ENCODE measurements around the gene C10orf143.

Gene C10orf143

DNA sequence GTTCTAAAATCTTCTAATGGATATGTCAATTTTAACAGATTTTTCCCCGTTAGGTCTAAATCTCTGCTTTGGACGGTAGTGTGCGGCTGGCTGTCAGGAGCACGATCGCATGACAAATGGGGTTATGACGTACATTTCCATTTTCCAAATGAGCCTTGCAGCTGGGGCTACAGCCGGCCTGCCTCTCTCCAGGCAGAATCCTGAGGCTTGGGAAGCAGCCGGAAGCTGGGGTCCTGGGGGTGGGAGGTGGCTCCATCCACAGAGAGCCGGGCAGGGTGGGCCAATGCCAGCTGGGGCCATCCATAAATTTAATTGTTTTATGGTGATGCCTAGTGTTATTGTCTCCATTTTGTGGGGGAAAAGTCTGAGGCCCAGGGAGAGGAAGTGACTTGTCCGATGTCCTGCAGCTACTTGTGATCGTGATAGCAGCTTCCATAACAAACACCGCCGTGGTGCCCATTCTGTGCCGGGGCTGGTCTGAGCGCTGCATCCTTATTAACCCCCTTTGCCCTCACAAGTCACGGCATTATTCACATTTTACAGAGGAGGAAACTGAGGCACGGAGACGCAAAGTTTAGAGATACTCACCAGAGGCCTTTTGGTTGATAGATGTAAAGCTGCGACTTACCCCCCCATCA, 93.5 kb downstream of the C10orf143 start:
- TF ChIP-seq, protein P1, sequence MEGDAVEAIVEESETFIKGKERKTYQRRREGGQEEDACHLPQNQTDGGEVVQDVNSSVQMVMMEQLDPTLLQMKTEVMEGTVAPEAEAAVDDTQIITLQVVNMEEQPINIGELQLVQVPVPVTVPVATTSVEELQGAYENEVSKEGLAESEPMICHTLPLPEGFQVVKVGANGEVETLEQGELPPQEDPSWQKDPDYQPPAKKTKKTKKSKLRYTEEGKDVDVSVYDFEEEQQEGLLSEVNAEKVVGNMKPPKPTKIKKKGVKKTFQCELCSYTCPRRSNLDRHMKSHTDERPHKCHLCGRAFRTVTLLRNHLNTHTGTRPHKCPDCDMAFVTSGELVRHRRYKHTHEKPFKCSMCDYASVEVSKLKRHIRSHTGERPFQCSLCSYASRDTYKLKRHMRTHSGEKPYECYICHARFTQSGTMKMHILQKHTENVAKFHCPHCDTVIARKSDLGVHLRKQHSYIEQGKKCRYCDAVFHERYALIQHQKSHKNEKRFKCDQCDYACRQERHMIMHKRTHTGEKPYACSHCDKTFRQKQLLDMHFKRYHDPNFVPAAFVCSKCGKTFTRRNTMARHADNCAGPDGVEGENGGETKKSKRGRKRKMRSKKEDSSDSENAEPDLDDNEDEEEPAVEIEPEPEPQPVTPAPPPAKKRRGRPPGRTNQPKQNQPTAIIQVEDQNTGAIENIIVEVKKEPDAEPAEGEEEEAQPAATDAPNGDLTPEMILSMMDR (conservative IDR thresholded peaks at IDR 0.05; ENCODE audit: low read depth, low read length): no peak
- Histone ChIP-seq H3K79me2 (ENCODE audit: insufficient read depth, low read depth) (no peaks in the 10 kb centered on the region), H3K4me3 (IDR thresholded peaks at IDR 0.05; ENCODE audit: insufficient read depth, low read depth, low read length) (no peak overlapping the region), H3K9ac (no peak overlapping the region), H3K4me1 (ENCODE audit: low read depth, poor library complexity, severe bottlenecking) (no peaks in the 10 kb centered on the region), H3K27ac (no peak overlapping the region), H3K4me2 (no peak overlapping the region), H3K36me3 (ENCODE audit: insufficient read depth) (no peaks in the 10 kb centered on the region), H4K20me1 (ENCODE audit: insufficient read depth) (no peaks in the 10 kb centered on the region), H3K27me3 (ENCODE audit: insufficient read depth, low read depth) (no peaks in the 10 kb centered on the region), H2AFZ (ENCODE audit: low read depth) (no peak overlapping the region)

DNA sequence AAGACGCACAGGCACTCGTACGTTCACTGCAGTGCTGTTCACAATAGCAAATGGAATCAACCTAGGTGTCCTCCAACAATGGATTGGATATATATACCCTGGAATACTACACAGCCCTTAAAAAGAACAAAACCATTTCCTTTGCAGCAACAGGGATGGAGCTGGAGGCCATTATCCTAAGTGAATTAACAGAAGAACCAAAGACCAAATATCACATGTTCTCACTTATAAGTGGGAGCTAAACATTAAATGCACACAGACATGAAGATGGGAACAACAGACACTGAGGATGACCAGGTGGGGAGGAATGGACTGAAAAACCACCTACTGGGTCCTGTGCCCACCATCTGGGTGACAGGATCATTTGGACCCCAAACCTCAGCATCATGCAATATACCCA, 94.5 kb downstream of the C10orf143 start:
- Histone ChIP-seq H4K20me1 (ENCODE audit: insufficient read depth) (no peaks in the 10 kb centered on the region), H3K79me2 (ENCODE audit: insufficient read depth, low read depth) (no peaks in the 10 kb centered on the region), H3K4me3 (IDR thresholded peaks at IDR 0.05; ENCODE audit: insufficient read depth, low read depth, low read length) (no peak overlapping the region), H3K4me2 (no peak overlapping the region), H3K27ac (no peak overlapping the region), H3K9ac (no peak overlapping the region), H3K4me1 (ENCODE audit: low read depth, poor library complexity, severe bottlenecking) (no peaks in the 10 kb centered on the region), H3K27me3 (ENCODE audit: insufficient read depth, low read depth) (no peaks in the 10 kb centered on the region), H3K36me3 (ENCODE audit: insufficient read depth) (no peaks in the 10 kb centered on the region), H2AFZ (ENCODE audit: low read depth) (no peak overlapping the region)
- TF ChIP-seq, protein P1 (conservative IDR thresholded peaks at IDR 0.05; ENCODE audit: low read depth, low read length): no peak

DNA sequence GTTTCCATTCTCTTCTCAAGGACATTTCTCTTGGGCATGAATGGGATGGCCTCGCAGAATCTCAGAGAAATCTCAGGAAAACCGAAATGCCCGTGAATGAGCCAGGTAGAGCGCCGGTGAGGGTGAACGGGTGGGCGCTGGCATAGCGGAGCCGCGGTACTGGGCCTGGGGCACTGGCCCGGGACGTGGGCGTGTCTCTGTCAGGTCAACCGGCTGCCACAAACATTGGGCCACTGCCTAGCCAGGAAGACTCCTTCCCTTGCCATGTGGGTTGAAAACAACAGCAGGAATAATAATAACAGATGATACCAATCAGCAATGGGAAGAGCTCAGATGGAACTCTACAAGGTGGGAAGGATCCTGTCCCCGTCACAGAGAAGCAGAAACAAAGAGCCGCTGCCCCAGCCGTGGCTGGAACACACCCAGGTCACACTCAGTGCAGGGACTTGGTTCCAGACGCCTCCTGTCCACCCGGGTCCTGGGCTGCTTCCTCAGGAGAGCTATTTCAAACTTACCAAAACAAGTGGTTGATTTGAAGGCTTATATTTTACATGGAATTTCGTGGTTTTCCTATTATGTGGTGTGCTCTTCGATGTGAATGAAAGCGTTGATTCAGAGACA, 95.4 kb downstream of the C10orf143 start:
- TF ChIP-seq, protein P1 (conservative IDR thresholded peaks at IDR 0.05; ENCODE audit: low read depth, low read length): no peak
- Histone ChIP-seq H3K27me3 (ENCODE audit: insufficient read depth, low read depth) (no peaks in the 10 kb centered on the region), H3K79me2 (ENCODE audit: insufficient read depth, low read depth) (no peaks in the 10 kb centered on the region), H3K4me1 (ENCODE audit: low read depth, poor library complexity, severe bottlenecking) (no peaks in the 10 kb centered on the region), H3K9ac (no peak overlapping the region), H3K4me2 (no peak overlapping the region), H3K4me3 (IDR thresholded peaks at IDR 0.05; ENCODE audit: insufficient read depth, low read depth, low read length) (no peak overlapping the region), H3K36me3 (ENCODE audit: insufficient read depth) (no peaks in the 10 kb centered on the region), H2AFZ (ENCODE audit: low read depth) (no peak overlapping the region), H3K27ac (no peak overlapping the region), H4K20me1 (ENCODE audit: insufficient read depth) (no peaks in the 10 kb centered on the region)

DNA sequence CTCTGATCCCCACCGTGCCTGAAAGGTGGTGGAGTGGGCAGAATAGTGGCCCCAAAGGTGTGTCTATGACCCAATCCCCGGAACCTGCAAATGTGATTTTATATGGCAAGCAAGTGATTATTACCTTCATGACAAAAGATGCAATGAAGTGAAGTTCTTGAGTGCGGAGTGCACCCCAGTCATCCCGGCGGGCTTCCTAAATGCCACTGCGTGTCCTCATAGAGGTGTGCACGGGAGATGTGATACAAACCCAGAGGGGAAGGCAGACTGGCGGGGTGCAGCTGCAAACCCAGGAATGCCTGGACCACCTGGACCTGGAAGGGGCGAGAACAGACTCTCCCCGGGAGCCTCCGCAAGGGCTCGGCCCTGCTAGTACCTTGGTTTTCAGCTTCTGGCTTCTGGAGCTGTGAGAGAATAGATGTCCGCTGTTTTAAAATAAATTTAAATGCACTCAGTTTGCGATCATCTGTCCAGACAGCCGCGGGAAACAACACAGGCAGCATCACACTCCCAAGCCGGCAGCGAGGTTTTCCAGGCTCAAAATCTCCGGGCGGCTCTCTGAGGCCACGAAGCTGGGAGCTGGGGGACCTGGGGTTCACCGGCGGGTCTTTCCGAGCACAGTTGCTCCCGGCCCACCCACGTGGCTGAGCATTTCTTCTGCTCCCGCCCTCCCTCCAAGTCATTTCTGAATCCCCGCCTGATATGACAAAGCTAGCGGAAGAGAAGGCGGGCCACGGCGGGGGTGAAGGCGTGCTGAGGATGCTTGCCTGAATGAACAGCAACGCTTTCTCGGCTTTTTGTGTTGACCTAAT, 96.2 kb downstream of the C10orf143 start:
- TF ChIP-seq, protein P1 (conservative IDR thresholded peaks at IDR 0.05; ENCODE audit: low read depth, low read length): no peak
- Histone ChIP-seq H3K27ac (no peak overlapping the region), H3K4me1 (ENCODE audit: low read depth, poor library complexity, severe bottlenecking) (no peaks in the 10 kb centered on the region), H3K4me2 (no peak overlapping the region), H3K27me3 (ENCODE audit: insufficient read depth, low read depth) (no peaks in the 10 kb centered on the region), H3K36me3 (ENCODE audit: insufficient read depth) (no peaks in the 10 kb centered on the region), H3K79me2 (ENCODE audit: insufficient read depth, low read depth) (no peaks in the 10 kb centered on the region), H2AFZ (ENCODE audit: low read depth) (no peak overlapping the region), H4K20me1 (ENCODE audit: insufficient read depth) (no peaks in the 10 kb centered on the region), H3K4me3 (IDR thresholded peaks at IDR 0.05; ENCODE audit: insufficient read depth, low read depth, low read length) (no peak overlapping the region), H3K9ac (no peak overlapping the region)

All from KMS-11 (cell line).